Measurements from ENCODE around the gene USP9X. TPM values are rescaled to one million over a fixed set of nuclear protein-coding genes. Genes with fewer than 3 reads are reported as not detected.

USP9X gene
- 78.5 and 96.2 TPM in 2 replicates for total RNA-seq

GRCh38 chrX:41084893-41085511, at the start of gene USP9X:
USP9X (plus strand) TSS chrX:41085445; CDS start chrX:41123629, 38,184 bp downstream.

Other genes with a start within 250 kb of the USP9X start
- gene DDX3X, start 248.7 kb downstream of the USP9X start, total RNA-seq = 154 and 201 TPM in 2 replicates

Data from placental epithelial cell (primary cell).